Stomach (tissue), 4 donors: Measurements from ENCODE around the gene TMEM139.
"Not testable (repeated sequence)": the region's sequence is repeated elsewhere in the genome, so short reads cannot be mapped to it uniquely, and the experiment has no call there.

Source experiments
- CTCF ChIP-seq, 7 experiments: fragments of 450-650 bp in 4 of 7; fragments of 200-600 bp in 3 of 7; sonication (generic) in 3 of 7; IDR thresholded peaks; one replicate each; pipeline ENCODE4 v1.5.1; 2016 to 2019; ENCODE audit warnings: antibody characterized with exemption in 7 of 7, control low read depth in 2 of 7, mild to moderate bottlenecking in 1 of 7
- EP300 ChIP-seq: sonication (generic); formaldehyde crosslinking; IDR thresholded peaks from one replicate; pipeline ENCODE4 v1.6.1; 2017; ENCODE audit warnings: antibody characterized with exemption
- POLR2A ChIP-seq, 4 donors: fragments of 450-650 bp; IDR thresholded peaks; one replicate each; pipeline ENCODE4 v1.6.1; 2016; ENCODE audit warnings: antibody characterized with exemption in 4 of 4, control low read depth in 2 of 4, mild to moderate bottlenecking in 1 of 4, moderate library complexity in 1 of 4
- POLR2AphosphoS5 ChIP-seq, 3 donors: sonication (generic); formaldehyde crosslinking; IDR thresholded peaks; one replicate each; pipeline ENCODE4 v1.6.1; 2016; ENCODE audit warnings: antibody characterized with exemption in 3 of 3

- not testable (repeated sequence) for TF ChIP-seq CTCF (IDR thresholded peaks at IDR 0.05); POLR2AphosphoS5 (IDR thresholded peaks at IDR 0.05); POLR2A (IDR thresholded peaks at IDR 0.05); EP300
These were observed 20.6 kb upstream of the TMEM139 start for GRCh38 chr7:143264196-143264568.
